SK-N-SH (cell line): ENCODE results near the gene FYN. TPM values are rescaled to one million over a fixed set of nuclear protein-coding genes. Genes with fewer than 3 reads are reported as not detected.

Experiments
- CTCF ChIA-PET: fragments of 300-600, 350-600 bp; formaldehyde crosslinking; extraction: SDS; loops from one replicate; lab custom pipeline; 2021; lab: Yijun Ruan, JAX
- POLR2A ChIA-PET: fragments of 350-600 bp; sonication (Branson Sonifier 250); formaldehyde crosslinking; extraction: SDS; loops from one replicate; lab custom pipeline; 2020; ENCODE audit warnings: antibody characterized with exemption, inconsistent platforms; lab: Yijun Ruan, JAX
- DNase-seq: peaks from one replicate; pipeline ENCODE4 v3.0.0; 2012
- H2AFZ ChIP-seq: fragments of 200-600 bp; sonication (generic); 2 replicates; pipeline ENCODE4 v1.8.1; 2016; ENCODE audit warnings: antibody characterized with exemption, mild to moderate bottlenecking, low read depth
- H3F3A ChIP-seq: fragments of 200-600 bp; sonication (generic); replicated peaks from 2 replicates; pipeline ENCODE3; 2016; ENCODE audit warnings: antibody characterized with exemption, mild to moderate bottlenecking; ENCODE audit not compliant: insufficient read depth
- H3K27ac ChIP-seq, 2 experiments: fragments of 200-500 bp in 1 of 2; fragments of 200-600 bp in 1 of 2; sonication (Bioruptor generic) in 1 of 2; sonication (generic), shearing (Covaris generic) in 1 of 2; 2 replicates each; pipeline versions ENCODE4 v1.5.1 to v1.6.1; 2014 to 2016; ENCODE audit warnings: low read depth in 2 of 2, inconsistent platforms in 1 of 2, low read length in 1 of 2, mild to moderate bottlenecking in 1 of 2, mixed read lengths in 1 of 2
- H3K27me3 ChIP-seq: fragments of 200-600 bp; sonication (generic), shearing (Covaris generic); 2 replicates; pipeline ENCODE4 v1.6.1; 2016; ENCODE audit warnings: mixed run types; ENCODE audit not compliant: insufficient read depth
- H3K36me3 ChIP-seq, 2 experiments: fragments of 200-500 bp in 1 of 2; fragments of 200-600 bp in 1 of 2; sonication (Bioruptor generic) in 1 of 2; sonication (generic) in 1 of 2; replicated peaks in 1 of 2; 2 replicates each; pipeline versions ENCODE3 to v1.5.1; 2014 to 2016; ENCODE audit warnings: low read length in 1 of 2, mild to moderate bottlenecking in 1 of 2; ENCODE audit not compliant: insufficient read depth in 2 of 2, control insufficient read depth in 1 of 2
- H3K4me1 ChIP-seq, 2 experiments: fragments of 200-500 bp in 1 of 2; fragments of 200-600 bp in 1 of 2; sonication (Bioruptor generic) in 1 of 2; sonication (generic), shearing (Covaris generic) in 1 of 2; 2 replicates each; pipeline versions ENCODE4 v1.5.1 to v1.6.1; 2014 to 2016; ENCODE audit warnings: low read depth in 1 of 2, low read length in 1 of 2, mixed run types in 1 of 2; ENCODE audit not compliant: insufficient read depth in 2 of 2, control insufficient read depth in 1 of 2
- H3K4me2 ChIP-seq: fragments of 200-600 bp; sonication (generic), shearing (Covaris generic); 2 replicates; pipeline ENCODE4 v1.6.1; 2017; ENCODE audit warnings: mixed run types
- H3K4me3 ChIP-seq, 2 experiments: fragments of 200-500 bp in 1 of 2; fragments of 200-600 bp in 1 of 2; sonication (Bioruptor generic) in 1 of 2; sonication (generic), shearing (Covaris generic) in 1 of 2; 2 replicates each; pipeline versions ENCODE4 v1.5.1 to v1.8.1; 2014 to 2016; ENCODE audit warnings: low read depth in 2 of 2, inconsistent platforms in 1 of 2, low read length in 1 of 2, mild to moderate bottlenecking in 1 of 2, mixed read lengths in 1 of 2, moderate library complexity in 1 of 2
- H3K79me2 ChIP-seq: fragments of 200-600 bp; sonication (generic); 2 replicates; pipeline ENCODE4 v1.8.1; 2017; ENCODE audit warnings: mild to moderate bottlenecking; ENCODE audit not compliant: insufficient read depth
- H3K9ac ChIP-seq: fragments of 200-600 bp; sonication (generic); 2 replicates; pipeline ENCODE4 v1.6.1; 2017; ENCODE audit warnings: mixed run types
- H3K9me2 ChIP-seq: fragments of 200-600 bp; sonication (generic); 2 replicates; pipeline ENCODE4 v1.6.1; 2017; ENCODE audit warnings: mixed run types
- H3K9me3 ChIP-seq: fragments of 200-600 bp; sonication (generic); 2 replicates; pipeline ENCODE4 v1.6.1; 2017; ENCODE audit warnings: mixed run types, mild to moderate bottlenecking, moderate library complexity
- H4K20me1 ChIP-seq: fragments of 200-600 bp; sonication (generic); 2 replicates; pipeline ENCODE4 v1.6.1; 2017; ENCODE audit warnings: mild to moderate bottlenecking, mixed run types; ENCODE audit not compliant: insufficient read depth
- ELF1 ChIP-seq: IDR thresholded peaks from 2 replicates; pipeline ENCODE4 v1.4.0; 2012
- EP300 ChIP-seq, 2 experiments: IDR thresholded peaks; 2 replicates each; pipeline versions ENCODE4 v1.4.0 to v1.6.1; 2012; ENCODE audit warnings: borderline replicate concordance in 1 of 2, low read depth in 1 of 2, low read length in 1 of 2
- GABPA ChIP-seq: IDR thresholded peaks from 2 replicates; pipeline ENCODE4 v1.4.0; 2012; ENCODE audit warnings: low read depth, mild to moderate bottlenecking
- GATA2 ChIP-seq: sonication (generic); formaldehyde crosslinking; IDR thresholded peaks from 2 replicates; pipeline ENCODE4 v1.5.0; 2020; ENCODE audit warnings: mild to moderate bottlenecking, missing genetic modification reagents
- JUND ChIP-seq: IDR thresholded peaks from 2 replicates; pipeline ENCODE4 v1.4.0; 2012
- RCOR1 ChIP-seq: fragments of 150-350 bp; IDR thresholded peaks from 2 replicates; pipeline ENCODE4 v1.6.1; 2017; ENCODE audit warnings: antibody characterized with exemption, low read length
- RFX5 ChIP-seq: IDR thresholded peaks from 2 replicates; pipeline ENCODE4 v1.6.1; 2012; ENCODE audit warnings: mild to moderate bottlenecking, improper control_type of control experiment, low read length
- RXRA ChIP-seq: IDR thresholded peaks from 2 replicates; pipeline ENCODE4 v1.4.0; 2012; ENCODE audit warnings: low read depth, mild to moderate bottlenecking, borderline replicate concordance
- SIN3A ChIP-seq: IDR thresholded peaks from 2 replicates; pipeline ENCODE4 v1.6.1; 2012; ENCODE audit warnings: low read depth, mild to moderate bottlenecking, low read length, moderate library complexity, borderline replicate concordance
- SMC3 ChIP-seq: IDR thresholded peaks from 2 replicates; pipeline ENCODE4 v1.6.1; 2012; ENCODE audit warnings: low read depth, low read length, improper control_type of control experiment
- TAF1 ChIP-seq: IDR thresholded peaks from 2 replicates; pipeline ENCODE4 v1.6.1; 2012; ENCODE audit warnings: low read depth, mild to moderate bottlenecking, low read length, moderate library complexity, borderline replicate concordance
- YY1 ChIP-seq: IDR thresholded peaks from 2 replicates; pipeline ENCODE4 v1.4.0; 2012; ENCODE audit warnings: low read depth, mild to moderate bottlenecking
- WGBS: methylation state at CpG from one replicate; pipeline ENCODE4 v1.1.6; 2017; ENCODE audit warnings: low lambda C conversion rate; 5-methylcytosine and 5-hydroxymethylcytosine counted together
- polyA plus RNA-seq, 3 experiments: library from polyadenylated mRNA; depleted of rRNA; stranded (reverse); fragments of >200 nt; gene quantifications; 2 replicates each; pipeline ENCODE4 v1.2.3, GENCODE V29; 2012
- TF ChIP-seq, protein P1 (sequence below): IDR thresholded peaks from 2 replicates; pipeline ENCODE4 v1.4.0; 2012; ENCODE audit warnings: low read depth, borderline replicate concordance
- TF ChIP-seq, protein P2 (sequence below): fragments of 150-350 bp; IDR thresholded peaks from 2 replicates; pipeline ENCODE4 v1.6.1; 2017; ENCODE audit warnings: antibody characterized with exemption, low read length, low read depth, borderline replicate concordance
- TF ChIP-seq, protein P3 (sequence below): IDR thresholded peaks from 2 replicates; pipeline ENCODE4; 2012
- TF ChIP-seq, protein P4 (sequence below): fragments of 150-350 bp; IDR thresholded peaks from 2 replicates; pipeline ENCODE4 v1.6.1; 2016; ENCODE audit warnings: mild to moderate bottlenecking, low read depth, low read length
- TF ChIP-seq, protein P5 (sequence below): fragments of 200-600 bp; sonication (generic); IDR thresholded peaks from 2 replicates; pipeline ENCODE4 v1.6.1; 2017; ENCODE audit warnings: antibody characterized with exemption, mild to moderate bottlenecking, moderate library complexity
- TF ChIP-seq, protein P6 (sequence below): IDR thresholded peaks from 2 replicates; pipeline ENCODE4 v1.4.0; 2012; ENCODE audit warnings: low read depth

FYN gene
- polyA plus RNA-seq, 1 of the 3 experiments (the other 2 are of a cell fraction): 31.0 TPM

DNA sequence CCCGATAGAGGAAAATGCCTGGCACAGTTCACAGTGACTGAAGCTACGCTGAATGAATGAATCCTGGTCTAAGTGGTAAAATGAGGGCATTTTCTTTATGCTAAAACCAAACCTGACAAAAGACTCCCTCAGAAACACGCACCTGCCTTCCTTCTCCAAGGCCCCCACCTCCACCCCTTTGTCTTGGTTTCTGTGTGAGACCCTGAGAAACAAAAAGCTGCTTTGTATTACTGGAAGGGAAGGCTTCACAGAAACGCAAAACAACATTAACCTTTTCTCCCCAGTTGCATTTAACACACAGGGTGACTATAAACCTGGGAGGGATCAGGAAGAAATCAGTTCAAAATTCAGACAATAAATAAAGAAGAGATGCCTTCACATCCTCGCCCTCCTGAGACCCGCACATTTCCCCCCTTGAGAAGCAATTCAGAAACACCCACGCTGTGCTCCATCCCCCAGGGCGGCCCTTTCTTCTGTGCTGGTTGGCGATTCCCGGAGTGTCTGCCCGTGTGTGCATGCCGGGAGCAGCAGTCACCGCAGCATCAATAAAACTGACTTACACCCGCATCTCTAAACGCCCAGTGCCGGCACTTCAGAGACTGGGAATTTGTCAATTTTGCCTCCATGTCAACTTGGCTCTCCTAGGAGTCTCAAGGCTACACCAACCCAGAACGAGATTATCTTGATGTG, 200.3 kb downstream of the FYN start:
- H3K27ac ChIP-seq: no peak overlapping the region
- peaks cover 18 to 20% of the 10 kb centered on the region in 2 experiments for H3K36me3 ChIP-seq
- CTCF ChIA-PET: interaction anchor here (1.4 kb wide), 1 partner anchor 414 kb away, joined by 3 read pairs; a partner anchor contains a TSS
- DNase-seq: no peak
- 90% methylated on average over 17 of the region's 17 CpGs for WGBS
- H3F3A ChIP-seq: peaks cover 6% of the 10 kb centered on the region
- no peaks in the 10 kb centered on the region for H4K20me1 ChIP-seq
- POLR2A ChIA-PET: no interaction called here
- no peaks in the 10 kb centered on the region for H3K9me2 ChIP-seq
- no peak overlapping the region for H3K4me3 ChIP-seq
- no peaks in the 10 kb centered on the region for H3K79me2 ChIP-seq
- H2AFZ ChIP-seq: no peak overlapping the region
- TF ChIP-seq SMC3: no peak
- TF ChIP-seq GABPA: no peak
- no peak for TF ChIP-seq RFX5
- TF ChIP-seq, protein P1, sequence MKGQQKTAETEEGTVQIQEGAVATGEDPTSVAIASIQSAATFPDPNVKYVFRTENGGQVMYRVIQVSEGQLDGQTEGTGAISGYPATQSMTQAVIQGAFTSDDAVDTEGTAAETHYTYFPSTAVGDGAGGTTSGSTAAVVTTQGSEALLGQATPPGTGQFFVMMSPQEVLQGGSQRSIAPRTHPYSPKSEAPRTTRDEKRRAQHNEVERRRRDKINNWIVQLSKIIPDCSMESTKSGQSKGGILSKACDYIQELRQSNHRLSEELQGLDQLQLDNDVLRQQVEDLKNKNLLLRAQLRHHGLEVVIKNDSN: no peak
- TF ChIP-seq YY1: no peak
- TF ChIP-seq, protein P2, sequence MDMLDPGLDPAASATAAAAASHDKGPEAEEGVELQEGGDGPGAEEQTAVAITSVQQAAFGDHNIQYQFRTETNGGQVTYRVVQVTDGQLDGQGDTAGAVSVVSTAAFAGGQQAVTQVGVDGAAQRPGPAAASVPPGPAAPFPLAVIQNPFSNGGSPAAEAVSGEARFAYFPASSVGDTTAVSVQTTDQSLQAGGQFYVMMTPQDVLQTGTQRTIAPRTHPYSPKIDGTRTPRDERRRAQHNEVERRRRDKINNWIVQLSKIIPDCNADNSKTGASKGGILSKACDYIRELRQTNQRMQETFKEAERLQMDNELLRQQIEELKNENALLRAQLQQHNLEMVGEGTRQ: no peak
- no peak for TF ChIP-seq JUND
- TF ChIP-seq SIN3A: no peak
- TF ChIP-seq, protein P3, sequence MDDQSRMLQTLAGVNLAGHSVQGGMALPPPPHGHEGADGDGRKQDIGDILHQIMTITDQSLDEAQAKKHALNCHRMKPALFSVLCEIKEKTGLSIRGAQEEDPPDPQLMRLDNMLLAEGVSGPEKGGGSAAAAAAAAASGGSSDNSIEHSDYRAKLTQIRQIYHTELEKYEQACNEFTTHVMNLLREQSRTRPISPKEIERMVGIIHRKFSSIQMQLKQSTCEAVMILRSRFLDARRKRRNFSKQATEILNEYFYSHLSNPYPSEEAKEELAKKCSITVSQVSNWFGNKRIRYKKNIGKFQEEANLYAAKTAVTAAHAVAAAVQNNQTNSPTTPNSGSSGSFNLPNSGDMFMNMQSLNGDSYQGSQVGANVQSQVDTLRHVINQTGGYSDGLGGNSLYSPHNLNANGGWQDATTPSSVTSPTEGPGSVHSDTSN: no peak
- no peaks in the 10 kb centered on the region for H3K27me3 ChIP-seq
- H3K4me2 ChIP-seq: no peak overlapping the region
- H3K9ac ChIP-seq: no peak overlapping the region
- H3K4me1 ChIP-seq: peaks cover 0 to 19% of the 10 kb centered on the region in 2 experiments; a peak in 2 of 4 replicates
- H3K9me3 ChIP-seq: no peaks in the 10 kb centered on the region

DNA sequence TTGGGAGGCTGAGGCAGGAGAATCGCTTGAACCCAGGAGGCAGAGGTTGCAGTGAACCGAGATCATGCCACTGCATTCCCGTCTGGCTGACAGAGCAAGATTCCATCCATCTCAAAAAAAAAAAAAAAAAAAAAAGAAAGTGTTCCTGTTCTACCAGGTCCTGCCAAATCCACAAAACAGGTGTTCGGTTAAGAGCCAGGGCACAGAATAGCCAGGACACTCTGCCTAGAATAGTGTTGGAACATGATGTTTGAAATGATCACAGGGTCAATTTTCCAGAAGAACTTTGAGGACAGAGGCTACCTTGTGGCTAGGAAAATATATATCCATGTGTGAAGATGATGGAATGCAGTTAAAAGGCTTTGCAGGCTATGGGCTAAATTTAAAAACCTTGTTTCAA, 203.9 kb downstream of the FYN start:
- ChIA-PET CTCF (no interaction called here), POLR2A (no interaction called here)
- 68% methylated on average over 4 of the region's 4 CpGs for WGBS
- Histone ChIP-seq H2AFZ (no peak overlapping the region), H3K9ac (no peak overlapping the region), H3F3A (no peaks in the 10 kb centered on the region), H3K9me3 (no peaks in the 10 kb centered on the region), H3K79me2 (no peaks in the 10 kb centered on the region), H3K36me3 (peaks cover 17 to 19% of the 10 kb centered on the region in 2 experiments), H3K4me1 (peaks cover 0 to 15% of the 10 kb centered on the region in 2 experiments; a peak in 1 of 4 replicates), H4K20me1 (no peaks in the 10 kb centered on the region), H3K4me2 (no peak overlapping the region), H3K27ac (no peak overlapping the region), H3K4me3 (no peak overlapping the region), H3K9me2 (no peaks in the 10 kb centered on the region)
- DNase-seq: no peak
- TF ChIP-seq, protein P4, sequence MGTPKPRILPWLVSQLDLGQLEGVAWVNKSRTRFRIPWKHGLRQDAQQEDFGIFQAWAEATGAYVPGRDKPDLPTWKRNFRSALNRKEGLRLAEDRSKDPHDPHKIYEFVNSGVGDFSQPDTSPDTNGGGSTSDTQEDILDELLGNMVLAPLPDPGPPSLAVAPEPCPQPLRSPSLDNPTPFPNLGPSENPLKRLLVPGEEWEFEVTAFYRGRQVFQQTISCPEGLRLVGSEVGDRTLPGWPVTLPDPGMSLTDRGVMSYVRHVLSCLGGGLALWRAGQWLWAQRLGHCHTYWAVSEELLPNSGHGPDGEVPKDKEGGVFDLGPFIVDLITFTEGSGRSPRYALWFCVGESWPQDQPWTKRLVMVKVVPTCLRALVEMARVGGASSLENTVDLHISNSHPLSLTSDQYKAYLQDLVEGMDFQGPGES: no peak
- TF ChIP-seq EP300 (IDR thresholded peaks at IDR 0.05; ENCODE audit: borderline replicate concordance in 1 of 2, low read depth in 1 of 2, low read length in 1 of 2) (no peak), RCOR1 (no peak), GATA2 (CRISPR knock-in tag) (no peak), YY1 (no peak), ELF1 (no peak), TAF1 (no peak), GABPA (no peak), RXRA (no peak)
- TF ChIP-seq, protein P5, sequence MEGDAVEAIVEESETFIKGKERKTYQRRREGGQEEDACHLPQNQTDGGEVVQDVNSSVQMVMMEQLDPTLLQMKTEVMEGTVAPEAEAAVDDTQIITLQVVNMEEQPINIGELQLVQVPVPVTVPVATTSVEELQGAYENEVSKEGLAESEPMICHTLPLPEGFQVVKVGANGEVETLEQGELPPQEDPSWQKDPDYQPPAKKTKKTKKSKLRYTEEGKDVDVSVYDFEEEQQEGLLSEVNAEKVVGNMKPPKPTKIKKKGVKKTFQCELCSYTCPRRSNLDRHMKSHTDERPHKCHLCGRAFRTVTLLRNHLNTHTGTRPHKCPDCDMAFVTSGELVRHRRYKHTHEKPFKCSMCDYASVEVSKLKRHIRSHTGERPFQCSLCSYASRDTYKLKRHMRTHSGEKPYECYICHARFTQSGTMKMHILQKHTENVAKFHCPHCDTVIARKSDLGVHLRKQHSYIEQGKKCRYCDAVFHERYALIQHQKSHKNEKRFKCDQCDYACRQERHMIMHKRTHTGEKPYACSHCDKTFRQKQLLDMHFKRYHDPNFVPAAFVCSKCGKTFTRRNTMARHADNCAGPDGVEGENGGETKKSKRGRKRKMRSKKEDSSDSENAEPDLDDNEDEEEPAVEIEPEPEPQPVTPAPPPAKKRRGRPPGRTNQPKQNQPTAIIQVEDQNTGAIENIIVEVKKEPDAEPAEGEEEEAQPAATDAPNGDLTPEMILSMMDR: no peak
- TF ChIP-seq, protein P3: no peak
- TF ChIP-seq, protein P6, sequence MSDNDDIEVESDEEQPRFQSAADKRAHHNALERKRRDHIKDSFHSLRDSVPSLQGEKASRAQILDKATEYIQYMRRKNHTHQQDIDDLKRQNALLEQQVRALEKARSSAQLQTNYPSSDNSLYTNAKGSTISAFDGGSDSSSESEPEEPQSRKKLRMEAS: no peak
- TF ChIP-seq, all 33 proteins: peak for 0
- no peaks in the 10 kb centered on the region for H3K27me3 ChIP-seq
